IPS DF 6.9 (cell line): ENCODE data around the gene SPART.
A peak's percentile ranks its signal among the peaks of the same experiment; 100 is the strongest.

Source experiments
- DNase-seq: peaks from one replicate; pipeline ENCODE4 v3.0.0-alpha.2; 2013; ENCODE audit warnings: low read depth, low spot score
- H3K27ac ChIP-seq: one replicate; pipeline ENCODE4 v1.5.1; 2013; ENCODE audit warnings: low read length, control low read depth
- H3K27me3 ChIP-seq: 2 replicates; pipeline ENCODE4 v1.6.1; 2013; ENCODE audit warnings: mild to moderate bottlenecking, low read length; ENCODE audit not compliant: control insufficient read depth, insufficient read depth
- H3K36me3 ChIP-seq: 2 replicates; pipeline ENCODE4 v1.6.1; 2013; ENCODE audit warnings: low read length; ENCODE audit not compliant: control insufficient read depth, insufficient read depth
- H3K4me1 ChIP-seq: 2 replicates; pipeline ENCODE4 v1.6.1; 2013; ENCODE audit warnings: low read length; ENCODE audit not compliant: control insufficient read depth, insufficient read depth
- H3K4me3 ChIP-seq: 2 replicates; pipeline ENCODE4 v1.5.1; 2013; ENCODE audit warnings: mild to moderate bottlenecking, low read length
- H3K9me3 ChIP-seq: 2 replicates; pipeline ENCODE4 v1.6.1; 2013; ENCODE audit warnings: low read length, inconsistent platforms; ENCODE audit not compliant: control insufficient read depth, insufficient read depth
- WGBS: extraction: QIAGEN DNeasy Blood & Tissue Kit; methylation state at CpG from one replicate; pipeline ENCODE4 v1.1.7; 2013; ENCODE audit warnings: mixed read lengths, missing lambda C conversion rate; ENCODE audit not compliant: insufficient read length, insufficient coverage; 5-methylcytosine and 5-hydroxymethylcytosine counted together

SPART gene

GRCh38 chr13:36354842-36355623, 8.8 kb upstream of the SPART start:
- H3K27me3 ChIP-seq, result no peaks in the 10 kb centered on the region
- H3K36me3 ChIP-seq, result no peaks in the 10 kb centered on the region
- no peak overlapping the region for H3K27ac ChIP-seq
- no peak overlapping the region for H3K4me3 ChIP-seq
- H3K4me1 ChIP-seq, result no peaks in the 10 kb centered on the region
- no peaks in the 10 kb centered on the region for H3K9me3 ChIP-seq
- no CpG with 5 or more reads among the region's 1 CpG for WGBS
- no peak for DNase-seq

DNA sequence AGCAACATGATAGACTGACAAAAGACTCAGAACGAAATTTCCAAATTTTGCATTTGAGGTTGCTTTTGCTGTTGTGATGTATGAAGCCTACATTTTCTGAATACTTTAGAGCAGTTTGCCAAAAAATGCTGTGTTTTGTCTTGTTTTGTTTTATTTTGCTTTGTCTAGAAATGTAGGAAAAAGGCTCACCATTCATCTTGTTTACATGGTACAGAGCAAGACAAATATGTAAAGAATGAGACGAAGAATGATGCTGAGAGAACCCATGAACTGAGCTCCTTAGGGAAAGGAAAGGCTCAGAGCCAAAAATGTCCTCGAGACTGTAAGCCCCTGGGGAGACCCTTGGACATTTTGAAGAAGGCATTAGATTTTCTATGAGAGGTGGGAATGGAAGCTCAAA, 6.8 kb upstream of the SPART start:
- Histone ChIP-seq H3K27ac (no peak overlapping the region), H3K27me3 (no peaks in the 10 kb centered on the region), H3K36me3 (no peaks in the 10 kb centered on the region), H3K9me3 (no peaks in the 10 kb centered on the region), H3K4me3 (no peak overlapping the region), H3K4me1 (no peaks in the 10 kb centered on the region)
- no peak for DNase-seq
- WGBS, result no CpG with 5 or more reads among the region's 3 CpGs

GRCh38 chr13:36352350-36352749, 6.2 kb upstream of the SPART start:
- Histone ChIP-seq H3K27me3 (no peaks in the 10 kb centered on the region), H3K4me3 (no peak overlapping the region), H3K9me3 (no peaks in the 10 kb centered on the region), H3K36me3 (no peaks in the 10 kb centered on the region), H3K27ac (no peak overlapping the region), H3K4me1 (no peaks in the 10 kb centered on the region)
- no peak for DNase-seq

GRCh38 chr13:36347531-36348210, 1.5 kb upstream of the SPART start:
- no peaks in the 10 kb centered on the region for H3K36me3 ChIP-seq
- no peaks in the 10 kb centered on the region; the same call in 1 of the 2 replicates for H3K4me1 ChIP-seq
- no peak for DNase-seq
- H3K9me3 ChIP-seq, result no peaks in the 10 kb centered on the region
- no peaks in the 10 kb centered on the region for H3K27me3 ChIP-seq
- H3K27ac ChIP-seq, result no peak overlapping the region
- H3K4me3 ChIP-seq, result no peak overlapping the region
- WGBS, result no CpG with 5 or more reads among the region's 10 CpGs

DNA sequence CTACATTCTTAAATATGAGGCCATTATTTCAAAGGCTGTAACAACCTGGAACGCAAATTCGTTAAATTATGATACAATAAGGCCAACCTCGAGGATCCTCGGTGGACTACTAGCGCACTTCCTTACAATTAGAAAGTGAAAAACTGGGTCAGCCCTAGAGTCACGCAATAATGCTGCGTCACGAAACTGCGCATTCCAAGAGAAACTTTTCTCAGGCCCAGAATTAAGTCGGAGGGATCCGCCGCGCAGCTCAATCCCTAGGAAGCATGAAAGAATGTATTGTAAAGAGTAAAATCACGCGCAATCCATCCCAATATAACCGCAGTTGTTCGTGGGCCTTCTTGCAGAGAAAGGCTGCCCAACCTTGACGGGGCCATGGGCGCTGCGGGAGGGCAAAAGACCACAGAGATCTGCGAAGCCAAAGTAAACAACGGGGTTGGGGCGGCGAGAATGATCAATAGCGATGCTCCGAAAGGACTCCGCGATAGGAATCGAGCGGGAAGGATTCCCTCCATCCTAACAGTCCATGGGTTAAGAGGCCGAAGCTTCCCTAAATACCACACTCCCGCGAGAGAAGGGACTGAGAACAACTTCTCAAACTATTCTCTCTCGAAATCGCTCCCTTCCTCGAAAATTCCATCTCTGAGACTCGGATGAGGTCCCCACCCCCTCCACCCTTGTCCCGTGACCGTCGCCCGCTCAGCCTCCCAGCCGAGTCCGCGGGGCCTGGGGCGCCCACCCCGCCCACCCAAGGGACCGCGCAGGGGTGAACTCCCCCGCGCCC, 564 bp downstream of the SPART start:
- DNase-seq, result no peak
- Histone ChIP-seq H3K36me3 (no peaks in the 10 kb centered on the region), H3K27ac (no peak overlapping the region), H3K9me3 (no peaks in the 10 kb centered on the region), H3K27me3 (no peaks in the 10 kb centered on the region), H3K4me1 (no peaks in the 10 kb centered on the region; the same call in 1 of the 2 replicates), H3K4me3 (peak overlapping the region; percentile 93; the same call in 1 of the 2 replicates)
- WGBS, result no CpG with 5 or more reads among the region's 50 CpGs

DNA sequence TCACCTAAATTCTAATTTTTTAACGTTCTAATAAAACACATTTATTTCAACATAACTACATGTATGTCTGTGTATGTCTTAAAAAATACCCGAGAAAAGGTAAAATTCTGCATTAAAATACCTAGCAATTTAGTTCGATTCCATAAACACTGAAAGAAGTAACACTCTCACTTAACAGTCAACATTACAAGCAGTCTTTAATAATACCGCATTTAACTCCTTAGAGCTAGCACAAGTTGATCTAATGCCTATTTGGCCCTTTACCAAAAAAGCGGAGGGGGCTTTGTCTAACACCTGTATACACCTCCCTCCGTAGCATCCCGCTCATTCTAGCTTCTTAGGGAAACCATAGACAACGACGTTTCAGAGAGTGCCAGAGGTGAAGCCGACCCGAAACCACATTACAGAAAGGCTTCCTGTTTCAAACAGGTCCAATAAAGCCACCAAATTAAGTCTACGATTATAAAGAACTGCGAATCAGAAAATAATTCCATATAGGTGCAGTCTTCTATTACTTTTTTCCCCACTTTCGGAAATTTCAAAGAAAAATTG, 1.2 kb downstream of the SPART start:
- Histone ChIP-seq H3K9me3 (no peaks in the 10 kb centered on the region), H3K27me3 (no peaks in the 10 kb centered on the region), H3K4me1 (no peaks in the 10 kb centered on the region; the same call in 1 of the 2 replicates), H3K4me3 (peak overlapping the region; percentile 93; the same call in 1 of the 2 replicates), H3K27ac (no peak overlapping the region), H3K36me3 (no peaks in the 10 kb centered on the region)
- no peak for DNase-seq
- WGBS, result 100% methylated on average over 1 of the region's 14 CpGs

DNA sequence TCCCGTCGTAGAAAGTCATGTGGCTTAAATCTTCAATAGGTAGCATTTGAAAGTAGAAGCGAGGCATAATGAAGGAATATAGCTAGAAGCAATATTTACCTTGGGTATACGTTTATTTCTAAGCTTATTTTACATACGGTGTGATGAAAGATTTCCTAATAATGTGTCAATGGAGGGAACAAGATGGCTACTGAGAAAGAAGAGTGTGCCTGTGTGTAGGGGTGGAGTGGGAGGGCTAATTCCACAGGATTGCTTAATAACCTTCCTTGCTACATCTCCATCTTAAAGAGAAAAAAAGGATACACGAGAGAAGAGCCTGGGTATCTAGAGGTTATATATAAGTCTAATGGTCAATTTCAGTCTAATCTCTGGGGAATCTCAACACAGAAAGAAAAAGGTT, 2.0 kb downstream of the SPART start:
- H3K4me1 ChIP-seq, result no peaks in the 10 kb centered on the region; the same call in 1 of the 2 replicates
- no peaks in the 10 kb centered on the region for H3K9me3 ChIP-seq
- no peak overlapping the region for H3K4me3 ChIP-seq
- H3K27me3 ChIP-seq, result no peaks in the 10 kb centered on the region
- WGBS, result no CpG with 5 or more reads among the region's 6 CpGs
- no peak overlapping the region for H3K27ac ChIP-seq
- no peaks in the 10 kb centered on the region for H3K36me3 ChIP-seq
- no peak for DNase-seq

GRCh38 chr13:36343766-36344165, 2.4 kb downstream of the SPART start:
- Histone ChIP-seq H3K4me3 (no peak overlapping the region), H3K27me3 (no peaks in the 10 kb centered on the region), H3K9me3 (no peaks in the 10 kb centered on the region), H3K27ac (no peak overlapping the region), H3K36me3 (no peaks in the 10 kb centered on the region), H3K4me1 (peaks cover under 1% of the 10 kb centered on the region)
- no peak for DNase-seq
- WGBS, result no CpG with 5 or more reads among the region's 3 CpGs

DNA sequence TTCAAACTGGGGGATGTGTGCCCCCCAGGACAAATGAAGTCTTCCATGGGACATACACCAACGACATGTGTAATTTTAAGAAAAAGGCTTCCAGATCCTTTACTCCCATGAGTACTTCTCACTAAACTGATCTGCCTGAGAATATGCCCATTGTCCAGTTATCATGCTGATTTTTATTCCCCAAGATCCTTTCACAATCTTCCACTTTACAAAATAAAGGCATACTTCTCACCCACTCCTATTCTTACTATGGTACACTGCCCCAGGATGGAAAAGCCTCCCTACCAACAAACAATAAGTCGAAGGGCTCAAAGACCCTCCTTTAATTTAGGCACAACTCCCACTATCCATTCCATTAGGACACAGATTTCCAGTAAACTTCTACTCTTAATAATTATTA, 3.5 kb downstream of the SPART start:
- H3K4me3 ChIP-seq, result no peak overlapping the region
- no peaks in the 10 kb centered on the region for H3K27me3 ChIP-seq
- H3K36me3 ChIP-seq, result no peaks in the 10 kb centered on the region
- H3K4me1 ChIP-seq, result peaks cover 3% of the 10 kb centered on the region
- no peaks in the 10 kb centered on the region for H3K9me3 ChIP-seq
- DNase-seq, result no peak
- no peak overlapping the region for H3K27ac ChIP-seq
- no CpG with 5 or more reads among the region's 2 CpGs for WGBS

GRCh38 chr13:36341718-36342117, 4.5 kb downstream of the SPART start:
- H3K27ac ChIP-seq, result no peak overlapping the region
- WGBS, result 100% methylated on average over 1 of the region's 1 CpG
- no peaks in the 10 kb centered on the region for H3K9me3 ChIP-seq
- H3K4me1 ChIP-seq, result peaks cover 3% of the 10 kb centered on the region
- H3K4me3 ChIP-seq, result no peak overlapping the region
- no peak for DNase-seq
- H3K27me3 ChIP-seq, result no peaks in the 10 kb centered on the region
- H3K36me3 ChIP-seq, result no peaks in the 10 kb centered on the region
